ENCODE results near the gene SIK2. TPM values are rescaled to one million over a fixed set of nuclear protein-coding genes. Genes with fewer than 3 reads are reported as not detected.

SIK2 gene
- total and polyA plus RNA-seq, 9 of the 15 experiments (the other 6 are each of a cell fraction or from before 2014, with no cell fraction given) = 0.74 to 11.6 (median 3.8) TPM

GRCh38 chr11:111734101-111734953, 132.1 kb downstream of the SIK2 start:
- no peak; the same call in 2 of the 3 replicates for ATAC-seq

More at GRCh38 chr11:111734101-111734953, 132.1 kb downstream of the SIK2 start:
- Histone ChIP-seq H3K4me2 (ENCODE audit: insufficient read depth, low read length) (no peak overlapping the region), H4K20me1 (replicated peaks; ENCODE audit: control insufficient read depth, insufficient read depth, low read length) (peaks cover 4% of the 10 kb centered on the region; the same call in 1 of the 2 replicates), H3K79me2 (ENCODE audit: control insufficient read depth, insufficient read depth, low read length) (no peaks in the 10 kb centered on the region), H3K4me1 (replicated peaks in 1 of 2; ENCODE audit: control insufficient read depth in 2 of 2, insufficient read depth in 2 of 2, low read length in 2 of 2) (peaks cover 7 to 15% of the 10 kb centered on the region in 2 experiments; a peak in 4 of 5 replicates), H3K4me3 (no peak overlapping the region), H3K27me3 (ENCODE audit: control insufficient read depth in 2 of 2, insufficient read depth in 2 of 2, low read length in 2 of 2) (no peaks in the 10 kb centered on the region), H3K9ac (ENCODE audit: insufficient read depth in 1 of 2, low read depth in 2 of 2, low read length in 2 of 2) (peak overlapping the region in 1 of 2 experiments; percentile 46; a peak in 1 of 4 replicates), H2AFZ (ENCODE audit: low read depth, low read length) (no peak overlapping the region), H3K9me1 (ENCODE audit: control insufficient read depth, insufficient read depth, low read length) (no peaks in the 10 kb centered on the region), H3K27ac (ENCODE audit: extremely low read depth, low read depth, low read length) (no peak overlapping the region), H3K9me3 (replicated peaks; ENCODE audit: control insufficient read depth, insufficient read depth, low read depth, low read length) (no peaks in the 10 kb centered on the region), H3K36me3 (ENCODE audit: control insufficient read depth, insufficient read depth, low read length) (peaks cover 17% of the 10 kb centered on the region; the same call in 1 of the 3 replicates)
- in situ Hi-C loops (cut with MboI) (no loop called here), intact Hi-C loops (cut with micrococcal nuclease) (no loop called here)
- FAIRE-seq (no peak), DNase-seq (ENCODE audit: extremely low read depth in 1 of 4, low spot score in 3 of 4) (no peak)
- no TSS peak for BruUV-seq (replicated peaks)
- ChIA-PET POLR2A (interaction anchor here (0.7 to 1.2 kb wide), 5 partner anchors 10 to 123 kb away, joined by 3 to 6 read pairs (median 4); no protein-coding TSS in a partner anchor), CTCF (ENCODE audit: low intra/inter-chr PET ratio) (no interaction called here)
- TF ChIP-seq SMARCA4 (IDR thresholded peaks at IDR 0.05) = no peak
- TF ChIP-seq GTF2A2 (tag; IDR thresholded peaks at IDR 0.05) = no peak
- TF ChIP-seq MCM5 (IDR thresholded peaks at IDR 0.05; ENCODE audit: low read depth) = no peak
- TF ChIP-seq ERF (CRISPR knock-in tag; IDR thresholded peaks at IDR 0.05) = no peak
- no peak for TF ChIP-seq TCF15 (CRISPR knock-in tag; IDR thresholded peaks at IDR 0.05)
- no peak for TF ChIP-seq HDGF (IDR thresholded peaks at IDR 0.05)
- no peak for TF ChIP-seq HDAC8 (tag; IDR thresholded peaks at IDR 0.05)
- TF ChIP-seq HSF4 (CRISPR knock-in tag; IDR thresholded peaks at IDR 0.05; ENCODE audit: borderline replicate concordance) = no peak
- TF ChIP-seq, protein P1, sequence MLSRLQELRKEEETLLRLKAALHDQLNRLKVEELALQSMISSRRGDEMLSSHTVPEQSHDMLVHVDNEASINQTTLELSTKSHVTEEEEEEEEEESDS (CRISPR knock-in tag; IDR thresholded peaks at IDR 0.05) = no peak
- WGBS (ENCODE audit: insufficient coverage, low coverage, missing lambda C conversion rate) = 68% methylated on average over 7 of the region's 8 CpGs
